IMR-90 (cell line): Measurements from ENCODE around the gene ADAMTS17.

Experiments
- BHLHE40 ChIP-seq: fragments of 150-350 bp; IDR thresholded peaks from 2 replicates; pipeline ENCODE4 v1.6.1; 2016; ENCODE audit warnings: mild to moderate bottlenecking, low read depth, low read length
- CEBPB ChIP-seq: IDR thresholded peaks from 2 replicates; pipeline ENCODE4 v1.6.1; 2012; ENCODE audit warnings: low read depth, low read length, improper control_type of control experiment
- MAFK ChIP-seq: IDR thresholded peaks from 2 replicates; pipeline ENCODE4 v1.6.1; 2012; ENCODE audit warnings: low read depth, low read length, improper control_type of control experiment
- MAZ ChIP-seq: IDR thresholded peaks from 2 replicates; pipeline ENCODE4 v1.6.1; 2012; ENCODE audit warnings: low read depth, mild to moderate bottlenecking, low read length, improper control_type of control experiment, moderate library complexity, borderline replicate concordance
- MXI1 ChIP-seq: IDR thresholded peaks from 2 replicates; pipeline ENCODE4 v1.6.1; 2012; ENCODE audit warnings: low read depth, mild to moderate bottlenecking, low read length, moderate library complexity, borderline replicate concordance
- POLR2A ChIP-seq: IDR thresholded peaks from 2 replicates; pipeline ENCODE4 v1.6.1; 2012; ENCODE audit warnings: mild to moderate bottlenecking, low read depth, low read length
- RAD21 ChIP-seq: IDR thresholded peaks from 2 replicates; pipeline ENCODE4 v1.6.1; 2012; ENCODE audit warnings: low read length, improper control_type of control experiment
- RFX5 ChIP-seq: IDR thresholded peaks from 2 replicates; pipeline ENCODE4 v1.8.0; 2012; ENCODE audit warnings: low read depth, mild to moderate bottlenecking, low read length, moderate library complexity
- USF2 ChIP-seq: fragments of 150-350 bp; IDR thresholded peaks from 2 replicates; pipeline ENCODE4 v1.6.1; 2017; ENCODE audit warnings: mild to moderate bottlenecking, antibody characterized with exemption, low read length, low read depth
- TF ChIP-seq, protein P1 (sequence below): conservative IDR thresholded peaks from 2 replicates; pipeline ENCODE4 v1.5.1; 2012; ENCODE audit warnings: mild to moderate bottlenecking, low read depth, low read length, improper control_type of control experiment

- TF ChIP-seq MAFK (no peak), RFX5 (no peak), POLR2A (no peak), RAD21 (no peak), CEBPB (no peak), BHLHE40 (no peak), MXI1 (no peak), USF2 (no peak), MAZ (no peak)
- TF ChIP-seq, protein P1, sequence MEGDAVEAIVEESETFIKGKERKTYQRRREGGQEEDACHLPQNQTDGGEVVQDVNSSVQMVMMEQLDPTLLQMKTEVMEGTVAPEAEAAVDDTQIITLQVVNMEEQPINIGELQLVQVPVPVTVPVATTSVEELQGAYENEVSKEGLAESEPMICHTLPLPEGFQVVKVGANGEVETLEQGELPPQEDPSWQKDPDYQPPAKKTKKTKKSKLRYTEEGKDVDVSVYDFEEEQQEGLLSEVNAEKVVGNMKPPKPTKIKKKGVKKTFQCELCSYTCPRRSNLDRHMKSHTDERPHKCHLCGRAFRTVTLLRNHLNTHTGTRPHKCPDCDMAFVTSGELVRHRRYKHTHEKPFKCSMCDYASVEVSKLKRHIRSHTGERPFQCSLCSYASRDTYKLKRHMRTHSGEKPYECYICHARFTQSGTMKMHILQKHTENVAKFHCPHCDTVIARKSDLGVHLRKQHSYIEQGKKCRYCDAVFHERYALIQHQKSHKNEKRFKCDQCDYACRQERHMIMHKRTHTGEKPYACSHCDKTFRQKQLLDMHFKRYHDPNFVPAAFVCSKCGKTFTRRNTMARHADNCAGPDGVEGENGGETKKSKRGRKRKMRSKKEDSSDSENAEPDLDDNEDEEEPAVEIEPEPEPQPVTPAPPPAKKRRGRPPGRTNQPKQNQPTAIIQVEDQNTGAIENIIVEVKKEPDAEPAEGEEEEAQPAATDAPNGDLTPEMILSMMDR = no peak
Measured at GRCh38 chr15:100030586-100031229, 311.1 kb downstream of the ADAMTS17 start.
